ENCODE results near the gene MEPE.
"Not testable (repeated sequence)": the region's sequence is repeated elsewhere in the genome, so short reads cannot be mapped to it uniquely, and the experiment has no call there.

Gene MEPE

GRCh38 chr4:87865288-87865687 is 32.5 kb downstream of the MEPE start:
- H3K27me3 ChIP-seq (ENCODE audit: control insufficient read depth, insufficient read depth, low read length): no peaks in the 10 kb centered on the region
- no peaks in the 10 kb centered on the region for H3K36me3 ChIP-seq (ENCODE audit: control insufficient read depth, insufficient read depth, low read length)
- H3K4me1 ChIP-seq (ENCODE audit: control insufficient read depth, insufficient read depth, low read length): no peaks in the 10 kb centered on the region
- no peaks in the 10 kb centered on the region for H3K9me3 ChIP-seq (ENCODE audit: control insufficient read depth, low read length)
- H3K9ac ChIP-seq (ENCODE audit: low read length): no peak overlapping the region
- no peak overlapping the region for H3K4me3 ChIP-seq (ENCODE audit: low read length)

- Histone ChIP-seq H3K9me3 (ENCODE audit: control insufficient read depth, low read length) (no peaks in the 10 kb centered on the region), H3K9ac (ENCODE audit: low read length) (no peak overlapping the region), H3K27me3 (ENCODE audit: control insufficient read depth, insufficient read depth, low read length) (no peaks in the 10 kb centered on the region), H3K36me3 (ENCODE audit: control insufficient read depth, insufficient read depth, low read length) (no peaks in the 10 kb centered on the region), H3K4me1 (ENCODE audit: control insufficient read depth, insufficient read depth, low read length) (no peaks in the 10 kb centered on the region), H3K4me3 (ENCODE audit: low read length) (no peak overlapping the region)
These were observed 33.3 kb downstream of the MEPE start for GRCh38 chr4:87865960-87866598.

- no peaks in the 10 kb centered on the region for H3K9me3 ChIP-seq (ENCODE audit: control insufficient read depth, low read length)
- H3K4me1 ChIP-seq (ENCODE audit: control insufficient read depth, insufficient read depth, low read length): no peaks in the 10 kb centered on the region
- H3K9ac ChIP-seq (ENCODE audit: low read length): no peak overlapping the region
- H3K27me3 ChIP-seq (ENCODE audit: control insufficient read depth, insufficient read depth, low read length): no peaks in the 10 kb centered on the region
- H3K4me3 ChIP-seq (ENCODE audit: low read length): no peak overlapping the region
- H3K36me3 ChIP-seq (ENCODE audit: control insufficient read depth, insufficient read depth, low read length): no peaks in the 10 kb centered on the region
These were observed 35.8 kb downstream of the MEPE start for GRCh38 chr4:87868522-87868921.

- no peaks in the 10 kb centered on the region for H3K4me1 ChIP-seq (ENCODE audit: control insufficient read depth, insufficient read depth, low read length)
- H3K36me3 ChIP-seq (ENCODE audit: control insufficient read depth, insufficient read depth, low read length): no peaks in the 10 kb centered on the region
- no peaks in the 10 kb centered on the region for H3K9me3 ChIP-seq (ENCODE audit: control insufficient read depth, low read length)
- no peak overlapping the region for H3K9ac ChIP-seq (ENCODE audit: low read length)
- no peaks in the 10 kb centered on the region for H3K27me3 ChIP-seq (ENCODE audit: control insufficient read depth, insufficient read depth, low read length)
- no peak overlapping the region for H3K4me3 ChIP-seq (ENCODE audit: low read length)
These were observed 39.3 kb downstream of the MEPE start for GRCh38 chr4:87872028-87872427.

GRCh38 chr4:87875191-87875590 is 42.4 kb downstream of the MEPE start:
- Histone ChIP-seq H3K4me3 (ENCODE audit: low read length) (no peak overlapping the region), H3K27me3 (ENCODE audit: control insufficient read depth, insufficient read depth, low read length) (no peaks in the 10 kb centered on the region), H3K9ac (ENCODE audit: low read length) (no peak overlapping the region), H3K36me3 (ENCODE audit: control insufficient read depth, insufficient read depth, low read length) (no peaks in the 10 kb centered on the region), H3K9me3 (ENCODE audit: control insufficient read depth, low read length) (no peaks in the 10 kb centered on the region), H3K4me1 (ENCODE audit: control insufficient read depth, insufficient read depth, low read length) (no peaks in the 10 kb centered on the region)

- Histone ChIP-seq H3K27me3 (ENCODE audit: control insufficient read depth, insufficient read depth, low read length) (no peaks in the 10 kb centered on the region), H3K36me3 (ENCODE audit: control insufficient read depth, insufficient read depth, low read length) (no peaks in the 10 kb centered on the region), H3K4me3 (ENCODE audit: low read length) (no peak overlapping the region), H3K9me3 (ENCODE audit: control insufficient read depth, low read length) (no peaks in the 10 kb centered on the region), H3K9ac (ENCODE audit: low read length) (no peak overlapping the region), H3K4me1 (ENCODE audit: control insufficient read depth, insufficient read depth, low read length) (no peaks in the 10 kb centered on the region)
These were observed 47.3 kb downstream of the MEPE start for GRCh38 chr4:87880106-87880505.

- Histone ChIP-seq H3K9me3 (ENCODE audit: control insufficient read depth, low read length) (no peaks in the 10 kb centered on the region), H3K36me3 (ENCODE audit: control insufficient read depth, insufficient read depth, low read length) (no peaks in the 10 kb centered on the region), H3K9ac (ENCODE audit: low read length) (no peak overlapping the region), H3K4me3 (ENCODE audit: low read length) (no peak overlapping the region), H3K4me1 (ENCODE audit: control insufficient read depth, insufficient read depth, low read length) (no peaks in the 10 kb centered on the region), H3K27me3 (ENCODE audit: control insufficient read depth, insufficient read depth, low read length) (no peaks in the 10 kb centered on the region)
These were observed 48.3 kb downstream of the MEPE start for GRCh38 chr4:87881115-87881514.

GRCh38 chr4:87882321-87882720 is 49.6 kb downstream of the MEPE start:
- Histone ChIP-seq H3K9me3 (ENCODE audit: control insufficient read depth, low read length) (no peaks in the 10 kb centered on the region), H3K27me3 (ENCODE audit: control insufficient read depth, insufficient read depth, low read length) (no peaks in the 10 kb centered on the region), H3K4me3 (ENCODE audit: low read length) (no peak overlapping the region), H3K4me1 (ENCODE audit: control insufficient read depth, insufficient read depth, low read length) (no peaks in the 10 kb centered on the region), H3K36me3 (ENCODE audit: control insufficient read depth, insufficient read depth, low read length) (no peaks in the 10 kb centered on the region), H3K9ac (ENCODE audit: low read length) (no peak overlapping the region)

- Histone ChIP-seq H3K9ac (ENCODE audit: low read length) (no peak overlapping the region), H3K9me3 (ENCODE audit: control insufficient read depth, low read length) (no peaks in the 10 kb centered on the region), H3K4me3 (ENCODE audit: low read length) (no peak overlapping the region), H3K36me3 (ENCODE audit: control insufficient read depth, insufficient read depth, low read length) (no peaks in the 10 kb centered on the region), H3K4me1 (ENCODE audit: control insufficient read depth, insufficient read depth, low read length) (no peaks in the 10 kb centered on the region), H3K27me3 (ENCODE audit: control insufficient read depth, insufficient read depth, low read length) (no peaks in the 10 kb centered on the region)
These were observed 50.1 kb downstream of the MEPE start for GRCh38 chr4:87882861-87883260.

GRCh38 chr4:87884976-87885549 is 52.3 kb downstream of the MEPE start:
- Histone ChIP-seq H3K9ac (ENCODE audit: low read length) (no peak overlapping the region), H3K4me3 (ENCODE audit: low read length) (no peak overlapping the region), H3K36me3 (ENCODE audit: control insufficient read depth, insufficient read depth, low read length) (no peaks in the 10 kb centered on the region), H3K27me3 (ENCODE audit: control insufficient read depth, insufficient read depth, low read length) (no peaks in the 10 kb centered on the region), H3K4me1 (ENCODE audit: control insufficient read depth, insufficient read depth, low read length) (no peaks in the 10 kb centered on the region), H3K9me3 (ENCODE audit: control insufficient read depth, low read length) (no peaks in the 10 kb centered on the region)

GRCh38 chr4:87886083-87886482 is 53.3 kb downstream of the MEPE start:
- Histone ChIP-seq H3K36me3 (ENCODE audit: control insufficient read depth, insufficient read depth, low read length) (no peaks in the 10 kb centered on the region), H3K4me3 (ENCODE audit: low read length) (no peak overlapping the region), H3K9me3 (ENCODE audit: control insufficient read depth, low read length) (no peaks in the 10 kb centered on the region), H3K4me1 (ENCODE audit: control insufficient read depth, insufficient read depth, low read length) (no peaks in the 10 kb centered on the region), H3K9ac (ENCODE audit: low read length) (no peak overlapping the region), H3K27me3 (ENCODE audit: control insufficient read depth, insufficient read depth, low read length) (no peaks in the 10 kb centered on the region)

GRCh38 chr4:87890753-87891152 is 58.0 kb downstream of the MEPE start:
- not testable (repeated sequence) for H3K36me3 ChIP-seq (ENCODE audit: control insufficient read depth, insufficient read depth, low read length); H3K27me3 ChIP-seq (ENCODE audit: control insufficient read depth, insufficient read depth, low read length); H3K9ac ChIP-seq (ENCODE audit: low read length); H3K9me3 ChIP-seq (ENCODE audit: control insufficient read depth, low read length); H3K4me3 ChIP-seq (ENCODE audit: low read length); H3K4me1 ChIP-seq (ENCODE audit: control insufficient read depth, insufficient read depth, low read length)
